HL-60/S4 (cell line): Measurements from ENCODE around the gene ATP2B3.
"Not testable (repeated sequence)": the region's sequence is repeated elsewhere in the genome, so short reads cannot be mapped to it uniquely, and the experiment has no call there.

ENCODE experiments used
- in situ Hi-C: fragments of 300-500 bp; cut with MboI; formaldehyde crosslinking; loops from 2 replicates; pipeline ENCODE4 v1.14.3; 2022; ENCODE audit warnings: low sequenced_read_pairs

Gene ATP2B3

DNA sequence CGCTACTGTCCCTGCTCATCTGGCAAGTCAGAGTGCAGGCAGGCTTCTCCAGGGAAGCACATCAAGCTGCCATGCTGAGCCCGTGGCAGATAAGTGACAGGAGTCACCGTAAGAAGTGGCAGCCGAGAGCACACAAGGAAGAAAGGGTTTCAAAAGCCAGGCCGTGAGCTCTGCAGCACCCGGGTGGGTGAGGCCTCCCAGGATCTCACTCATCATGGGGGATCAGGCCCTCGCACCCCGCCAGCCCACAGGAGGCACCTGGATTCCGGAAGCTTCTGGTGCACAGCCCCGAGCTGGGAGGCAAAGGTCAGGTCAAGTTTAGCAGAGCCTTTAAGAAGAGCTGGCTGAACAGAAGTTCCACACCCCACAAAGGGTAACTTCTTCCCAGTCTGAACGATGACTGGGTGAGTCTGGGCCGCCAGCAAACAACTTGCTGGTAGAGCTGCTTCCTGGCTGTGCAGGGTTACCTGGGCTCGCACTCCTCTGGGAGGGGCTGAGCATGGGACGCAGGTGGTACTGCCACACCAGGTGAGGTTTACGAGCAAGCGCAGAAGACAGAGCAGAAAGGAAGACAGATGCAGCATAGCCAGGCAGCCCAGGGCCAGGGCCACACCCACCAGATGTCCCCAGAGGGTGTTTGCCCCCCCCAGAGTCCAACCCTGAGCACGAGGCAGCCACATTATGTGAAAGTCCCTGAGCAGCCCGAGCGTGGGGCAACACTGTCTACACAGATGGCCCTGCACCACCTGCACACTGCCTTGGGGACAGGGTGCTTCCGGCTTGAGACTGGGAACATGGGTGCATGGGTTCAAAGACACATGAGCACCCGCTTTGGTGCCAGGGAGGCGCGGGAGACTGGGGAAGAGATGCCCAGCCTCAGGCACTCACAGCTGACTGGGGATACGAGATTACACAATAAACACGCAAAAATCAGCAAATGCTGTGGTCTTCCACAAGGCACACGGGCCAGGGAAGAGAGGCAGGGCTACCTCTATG, 73.8 kb downstream of the ATP2B3 start:
- in situ Hi-C loops, result no loop called here

DNA sequence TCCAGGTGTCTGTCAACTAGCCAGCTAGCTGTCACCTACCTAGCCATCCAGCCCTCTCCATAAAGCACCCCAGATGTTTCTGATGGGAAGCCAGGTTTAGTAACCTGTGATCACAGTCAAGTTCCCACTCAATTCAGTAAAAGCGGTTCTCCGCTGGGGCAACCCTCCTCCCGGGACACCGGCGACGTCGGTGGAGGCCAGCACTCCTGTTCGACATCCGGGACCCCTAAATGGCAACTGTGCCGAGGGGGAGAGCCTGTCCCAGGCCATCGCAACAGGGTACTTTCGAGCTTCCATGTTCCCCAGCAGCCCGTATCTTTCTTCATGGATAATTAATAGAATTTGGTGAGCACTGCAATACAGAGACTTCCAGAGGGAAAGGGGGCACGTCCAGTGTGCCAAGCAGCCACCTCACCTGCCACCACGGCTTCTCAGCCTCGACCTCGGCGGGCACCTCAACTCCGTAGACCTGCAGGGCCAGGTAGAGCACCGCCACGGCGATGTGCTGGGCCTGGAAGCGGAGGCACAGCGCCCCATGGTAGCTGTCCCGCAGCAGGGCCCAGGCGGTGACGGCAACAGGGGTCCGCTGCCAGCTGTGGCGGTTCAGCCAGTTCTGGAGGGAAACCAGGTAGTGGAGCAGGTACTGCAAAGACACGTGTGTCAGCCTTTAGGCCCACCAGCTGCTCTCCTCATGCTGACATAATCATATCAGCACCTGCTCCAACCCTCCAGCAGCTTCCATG, 74.8 kb downstream of the ATP2B3 start:
- in situ Hi-C loops, result no loop called here

DNA sequence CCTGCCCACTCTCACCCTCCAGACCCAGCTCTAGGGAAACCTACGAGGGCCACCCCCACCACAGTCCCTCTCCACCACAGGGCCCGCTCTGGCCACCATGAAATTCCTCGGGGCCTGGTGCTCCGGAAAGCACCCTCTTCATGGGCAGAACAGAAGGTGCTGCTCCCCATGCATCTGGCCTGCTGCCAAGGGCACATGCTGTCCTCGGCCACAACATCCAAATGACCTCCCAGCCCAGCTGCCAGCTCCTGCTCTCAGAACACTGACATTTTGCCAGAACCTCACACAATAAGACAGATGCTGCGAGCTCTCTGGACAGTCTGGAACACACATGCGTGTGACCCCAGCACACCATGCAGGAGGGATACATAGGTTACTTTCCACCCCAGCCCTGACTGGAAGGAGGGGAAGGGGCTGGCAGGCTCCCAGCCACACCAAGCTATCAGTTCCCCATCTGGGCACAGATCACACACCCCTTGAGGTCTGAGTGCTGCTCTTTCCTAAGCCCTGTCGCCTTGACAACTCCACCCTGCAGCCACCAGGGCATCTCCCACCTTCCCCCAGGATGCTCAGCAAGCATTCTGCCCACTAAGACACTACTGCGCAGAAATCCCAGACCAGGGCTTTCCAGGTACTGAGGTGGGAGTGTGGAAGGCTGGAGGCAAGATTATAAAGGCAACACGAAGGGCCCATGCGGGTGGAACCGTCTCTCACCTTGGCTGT, 75.7 kb downstream of the ATP2B3 start:
- in situ Hi-C loops, result no loop called here

DNA sequence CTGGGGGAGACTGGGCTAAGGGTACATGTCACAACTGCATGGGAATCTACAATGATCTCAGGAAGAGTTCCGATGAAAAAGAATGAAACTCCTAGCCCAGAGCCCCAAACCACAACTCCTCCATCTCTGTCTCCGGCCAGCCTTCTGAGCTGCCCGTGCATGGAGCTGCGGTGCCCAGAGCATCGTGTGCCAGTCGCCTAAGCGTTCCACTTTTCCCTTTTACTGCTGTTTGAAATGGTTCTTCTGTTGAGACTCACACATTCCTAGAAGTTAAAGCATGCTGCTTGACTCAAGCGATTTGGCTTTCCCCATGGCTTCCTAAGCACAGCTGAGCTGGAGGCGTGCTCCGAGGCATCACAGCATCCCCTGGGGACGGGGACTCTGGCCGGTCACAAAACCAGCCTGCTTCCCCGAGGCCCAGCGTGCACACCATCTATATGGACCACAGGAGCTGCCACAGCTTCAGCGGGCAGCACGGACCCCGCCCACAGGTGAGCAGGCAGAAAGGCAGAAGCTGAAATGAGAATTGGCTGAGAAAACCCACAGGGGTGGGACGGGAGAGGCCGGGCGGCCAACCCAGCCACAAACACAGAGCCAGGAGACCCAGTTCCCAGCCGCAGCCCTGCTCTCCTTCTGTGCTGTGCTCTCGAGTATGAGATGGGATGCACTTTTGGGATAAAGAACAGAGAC, 76.5 kb downstream of the ATP2B3 start:
- in situ Hi-C loops, result no loop called here

DNA sequence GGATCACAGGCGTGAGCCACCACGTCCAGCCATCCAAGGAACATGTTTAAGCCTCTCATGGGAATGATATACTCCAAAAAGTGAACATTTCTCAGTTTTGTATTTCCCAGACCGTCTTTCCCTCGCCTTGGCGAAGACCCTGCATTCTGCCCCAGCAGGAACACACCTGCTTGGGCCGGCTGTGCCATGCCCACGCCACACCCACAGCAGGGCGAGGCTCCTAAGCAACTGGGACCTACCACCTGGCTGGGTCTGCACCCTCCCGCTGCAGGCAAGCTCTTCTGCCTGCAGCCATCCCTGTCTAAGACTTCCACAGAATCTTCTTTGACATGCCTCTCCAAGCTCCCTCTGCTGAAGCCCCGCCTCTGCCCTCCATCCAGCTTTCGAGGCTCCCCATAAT, 77.9 kb downstream of the ATP2B3 start:
- in situ Hi-C loops, result no loop called here

DNA sequence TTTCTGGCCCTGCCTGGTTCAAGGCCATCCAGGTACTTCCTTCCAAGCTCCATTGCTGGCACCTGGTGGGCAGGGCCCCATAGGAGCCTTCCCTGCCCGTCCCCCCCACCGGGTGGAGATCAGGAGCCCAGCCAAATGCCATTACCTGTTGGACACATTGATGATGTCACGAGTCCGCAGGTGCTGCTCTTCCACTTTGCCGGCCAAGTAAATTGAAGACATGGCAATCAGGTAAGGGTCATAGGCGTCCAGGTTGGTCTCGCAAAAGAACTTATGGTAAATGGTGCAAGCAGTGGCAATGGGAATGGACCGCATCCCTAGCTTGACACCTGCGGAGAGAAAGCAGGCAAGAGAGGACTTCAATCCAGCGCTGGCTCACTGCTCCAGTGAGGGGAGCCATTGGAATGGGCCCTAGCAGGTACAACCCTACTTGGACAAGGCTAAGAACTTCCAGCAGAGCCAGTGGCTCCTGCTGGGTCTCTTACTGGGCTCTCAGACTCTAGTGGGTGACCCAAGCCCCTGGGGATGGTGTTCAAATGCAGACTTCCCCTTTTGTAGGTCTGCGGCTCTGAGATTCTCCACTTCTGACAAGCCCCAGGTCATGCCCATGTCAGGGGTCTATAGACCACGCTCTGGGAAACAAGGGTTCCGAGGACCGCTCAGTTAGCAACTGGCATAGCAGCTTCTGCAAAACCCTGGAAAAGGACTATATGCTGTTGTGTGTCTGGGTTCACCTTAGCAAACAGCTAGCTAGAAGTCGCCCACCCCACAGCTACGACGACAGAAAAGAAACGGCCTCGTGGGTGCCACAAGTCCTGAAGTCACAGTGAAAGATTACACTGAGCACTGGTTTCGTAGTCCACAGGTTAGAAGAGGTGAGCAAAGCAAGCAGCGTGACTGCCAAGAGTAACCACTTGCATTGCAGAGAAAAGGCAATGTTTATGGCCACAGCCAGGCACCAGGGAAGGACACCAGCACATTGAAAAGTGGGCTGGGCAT, 78.7 kb downstream of the ATP2B3 start:
- in situ Hi-C loops, result no loop called here

DNA sequence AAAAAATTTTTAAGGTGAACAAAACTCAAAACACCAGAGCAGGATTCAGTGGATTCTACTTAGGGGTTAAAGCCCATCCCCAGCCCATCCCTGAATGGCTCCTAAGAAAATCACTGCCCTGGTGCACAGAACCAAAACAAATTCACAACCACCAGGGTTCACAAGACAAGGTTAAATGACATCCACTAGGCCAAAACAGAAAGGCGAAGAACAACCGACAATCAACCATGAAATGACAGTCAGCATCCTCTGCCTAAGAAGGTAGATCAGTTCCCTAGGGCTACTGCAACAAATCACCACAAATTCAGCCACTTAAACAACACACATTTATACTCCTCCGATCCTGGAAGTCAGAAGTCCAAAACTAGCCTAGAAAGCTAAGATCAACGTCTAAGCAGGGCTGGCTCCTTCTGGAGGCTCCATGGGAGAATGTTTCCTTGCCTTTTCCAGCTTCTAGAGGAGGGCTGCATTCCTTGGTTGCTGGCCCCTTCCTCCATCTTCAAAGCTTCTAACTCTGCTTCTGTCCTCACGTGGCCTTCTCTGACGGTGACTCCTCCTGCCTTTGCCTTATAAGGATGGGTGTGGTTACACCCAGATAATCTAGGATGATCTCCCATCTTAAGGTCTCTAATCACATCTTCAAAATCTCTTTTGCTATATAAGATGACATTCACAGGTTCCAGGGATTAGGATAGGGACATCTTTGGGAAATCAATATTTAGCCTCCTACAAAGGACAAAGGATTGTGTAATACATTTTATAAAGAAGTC, 79.7 kb downstream of the ATP2B3 start:
- in situ Hi-C loops, result no loop called here

DNA sequence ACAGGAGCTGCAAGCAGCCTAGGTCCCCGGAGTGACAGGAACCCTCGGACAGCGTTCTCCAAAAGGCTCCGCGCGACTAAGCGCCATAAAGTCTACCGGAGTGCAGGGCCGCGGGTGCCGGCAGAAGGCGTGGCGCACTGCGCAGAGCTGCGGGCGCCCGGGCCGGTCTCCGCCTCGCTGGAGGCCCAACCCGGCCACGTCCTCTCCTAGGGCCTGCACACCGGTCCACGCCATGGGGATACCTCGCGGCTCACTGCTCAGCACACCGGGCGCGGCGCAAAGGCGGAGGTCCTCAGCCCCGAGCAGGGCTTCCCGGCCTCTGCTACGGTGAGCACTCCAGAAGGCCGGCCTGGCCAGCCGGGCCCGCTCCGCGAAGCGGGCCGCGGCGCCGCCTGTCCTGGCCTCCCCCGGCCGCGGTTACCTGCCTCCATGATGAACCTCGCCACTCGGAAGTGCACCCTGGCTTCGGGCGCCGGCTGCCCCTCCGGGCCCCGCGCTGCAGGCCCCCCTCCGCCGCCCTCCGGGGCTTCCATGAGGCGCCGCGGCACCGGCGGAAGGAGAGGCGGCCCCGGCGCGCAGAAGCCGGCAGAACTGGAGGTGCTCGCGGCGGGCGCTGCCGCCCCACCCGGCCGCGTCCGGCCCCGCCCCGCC, 81.2 kb downstream of the ATP2B3 start, which contains the start of gene CCNQ:
TSS of gene CCNQ (minus strand) at position 599 of the 651 bp plus-strand sequence. CDS start at position 533, 66 bp downstream.
- in situ Hi-C loops, result no loop called here

DNA sequence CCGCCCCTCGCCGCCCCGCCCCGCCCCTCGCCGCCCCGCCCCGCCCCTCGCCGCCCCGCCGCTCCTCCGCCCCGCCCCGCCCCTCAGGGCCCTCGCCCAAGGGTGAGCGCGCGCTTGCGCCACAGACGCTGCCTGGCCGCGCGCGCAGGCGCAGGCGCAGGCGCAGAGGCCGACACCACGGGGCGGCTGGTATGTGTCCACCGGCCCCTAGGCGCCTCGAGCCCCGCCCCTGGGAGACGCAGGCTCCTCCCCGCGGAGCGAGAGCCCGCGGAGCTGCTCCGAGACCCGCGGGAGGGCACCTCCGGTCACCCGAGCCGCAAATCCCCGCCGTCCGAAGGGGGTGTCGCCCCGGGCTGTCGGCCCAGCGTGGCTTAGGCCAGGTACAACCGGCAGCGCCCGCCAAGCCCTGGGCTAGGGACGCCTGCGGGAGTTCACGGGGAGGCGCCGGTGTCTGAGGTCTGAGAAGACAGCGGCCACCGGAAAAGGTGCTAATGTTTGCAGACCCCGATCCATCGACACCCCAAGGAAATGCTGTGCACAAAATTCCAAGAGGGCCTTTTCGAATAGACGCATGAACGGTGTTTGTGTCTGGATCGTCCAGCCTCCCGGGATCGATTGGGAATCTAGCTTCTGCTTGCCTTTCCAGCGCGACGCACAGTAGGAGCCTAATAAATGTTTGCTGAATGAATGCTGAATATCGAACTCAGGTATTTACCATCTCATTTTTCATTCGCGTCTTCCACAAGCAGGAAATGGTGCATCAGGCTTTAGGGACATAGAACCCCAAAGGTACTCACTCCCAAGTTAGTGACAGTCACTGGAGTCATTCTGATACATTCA, 82.0 kb downstream of the ATP2B3 start:
- in situ Hi-C loops, result no loop called here

DNA sequence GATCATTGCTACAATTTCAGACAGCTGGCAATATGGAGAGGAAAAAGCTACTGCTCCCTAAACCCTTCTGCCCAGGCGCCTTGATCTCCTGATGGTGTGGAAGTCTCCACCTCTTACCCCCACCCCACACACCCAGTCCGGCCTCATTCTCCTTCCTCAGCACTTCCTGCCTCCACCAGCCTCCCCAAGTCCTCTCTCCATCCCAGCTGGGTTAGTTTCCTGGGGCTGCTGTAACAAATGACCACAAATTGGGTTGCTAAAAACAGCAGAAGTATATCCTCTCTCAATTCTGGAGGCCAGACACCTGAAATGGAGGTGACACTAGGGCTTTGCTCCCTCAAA, 82.6 kb downstream of the ATP2B3 start:
- in situ Hi-C loops, result no loop called here

DNA sequence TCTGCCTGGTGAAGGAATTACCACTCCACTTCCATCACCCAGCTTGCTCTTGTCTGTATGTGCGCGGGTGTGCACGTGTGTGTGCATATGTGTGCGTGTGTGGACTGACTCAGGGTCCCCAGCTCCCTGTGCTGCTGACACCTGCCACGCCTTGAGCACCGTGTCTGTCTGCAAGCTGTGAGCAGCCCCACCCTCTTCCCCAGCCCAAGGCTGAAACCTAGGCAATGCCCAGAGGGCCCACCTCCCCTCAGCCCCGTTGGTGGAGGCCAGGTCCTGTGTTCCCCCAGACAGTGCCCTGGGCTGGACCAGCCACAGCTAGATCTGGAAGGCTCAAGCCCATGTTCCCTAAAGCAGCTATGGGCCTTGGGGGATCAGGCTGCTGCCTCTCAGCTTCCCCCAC, 83.5 kb downstream of the ATP2B3 start:
- in situ Hi-C loops, result no loop called here

DNA sequence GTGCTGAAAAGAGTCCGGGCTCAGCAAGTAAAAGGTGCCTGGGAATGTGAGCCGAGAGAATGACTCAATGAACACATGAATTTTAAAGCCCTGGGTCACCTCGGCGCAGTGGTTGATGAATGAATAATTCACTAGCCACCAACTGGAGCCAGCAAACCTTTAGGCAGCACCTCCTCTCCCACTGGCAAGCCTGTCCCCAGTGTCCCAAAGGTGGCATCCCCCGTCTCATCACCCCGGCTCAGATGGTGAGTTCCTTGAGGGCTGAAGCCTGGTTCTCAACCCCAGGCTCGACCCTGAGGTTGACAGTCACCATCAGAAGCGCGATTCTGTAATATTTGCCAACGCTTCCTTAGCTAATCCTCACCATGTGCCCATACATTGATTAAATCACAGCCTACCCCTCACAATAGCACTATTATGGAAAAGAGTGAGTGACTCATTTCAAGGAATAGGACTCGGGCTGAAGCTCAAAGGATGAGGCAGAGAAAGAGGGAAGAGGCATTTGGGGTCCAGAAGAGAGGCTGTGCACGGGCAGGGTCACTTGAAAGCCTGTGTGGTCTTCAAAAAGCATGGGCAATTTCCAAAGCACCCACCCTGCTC, 84.2 kb downstream of the ATP2B3 start:
- in situ Hi-C loops, result no loop called here

DNA sequence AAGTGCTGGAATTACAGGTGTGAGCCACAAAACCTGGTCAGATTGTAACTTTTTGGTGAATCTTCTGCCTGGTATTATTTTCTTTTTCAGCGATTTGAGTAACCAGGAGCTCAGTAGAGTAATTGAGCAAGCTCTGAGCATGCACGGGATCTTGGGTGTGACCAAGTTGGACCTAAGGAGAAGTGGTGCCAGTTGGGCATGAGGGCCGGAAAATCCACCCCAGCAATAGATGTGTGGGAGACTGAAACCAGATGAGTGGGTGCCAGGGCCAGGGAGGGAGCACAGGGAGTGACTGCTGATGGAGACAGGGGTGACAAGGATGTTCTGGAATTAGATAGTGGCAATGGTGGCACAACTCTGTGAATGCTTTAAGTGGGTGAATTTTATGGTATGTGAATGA, 85.2 kb downstream of the ATP2B3 start:
- in situ Hi-C loops, result no loop called here

DNA sequence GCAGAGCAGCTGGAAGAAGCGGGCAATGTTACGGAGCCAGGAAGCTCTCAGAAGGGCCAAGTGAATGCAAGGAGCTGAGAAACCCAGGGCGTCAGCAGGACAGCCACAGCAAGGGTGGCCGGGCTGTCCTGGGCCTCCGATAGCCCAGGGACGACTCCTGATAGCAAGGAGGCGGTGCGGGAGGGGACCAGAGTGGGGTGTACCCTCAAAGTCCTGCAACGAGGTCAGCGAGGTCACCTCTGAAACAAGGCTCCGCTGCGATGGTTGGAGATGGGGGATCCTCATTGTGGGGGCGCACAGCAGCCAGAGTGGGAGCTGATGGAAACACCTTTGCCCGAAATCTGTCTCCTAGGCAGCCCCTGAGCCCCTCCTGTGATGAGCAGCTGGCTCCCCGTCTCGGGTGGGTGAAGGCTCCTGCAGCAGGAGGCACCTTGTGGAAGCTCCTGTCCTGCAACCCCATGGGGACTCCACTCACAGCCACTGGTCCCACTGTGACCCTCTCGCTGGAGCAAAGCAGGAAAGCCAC, 85.8 kb downstream of the ATP2B3 start:
- in situ Hi-C loops, result no loop called here

DNA sequence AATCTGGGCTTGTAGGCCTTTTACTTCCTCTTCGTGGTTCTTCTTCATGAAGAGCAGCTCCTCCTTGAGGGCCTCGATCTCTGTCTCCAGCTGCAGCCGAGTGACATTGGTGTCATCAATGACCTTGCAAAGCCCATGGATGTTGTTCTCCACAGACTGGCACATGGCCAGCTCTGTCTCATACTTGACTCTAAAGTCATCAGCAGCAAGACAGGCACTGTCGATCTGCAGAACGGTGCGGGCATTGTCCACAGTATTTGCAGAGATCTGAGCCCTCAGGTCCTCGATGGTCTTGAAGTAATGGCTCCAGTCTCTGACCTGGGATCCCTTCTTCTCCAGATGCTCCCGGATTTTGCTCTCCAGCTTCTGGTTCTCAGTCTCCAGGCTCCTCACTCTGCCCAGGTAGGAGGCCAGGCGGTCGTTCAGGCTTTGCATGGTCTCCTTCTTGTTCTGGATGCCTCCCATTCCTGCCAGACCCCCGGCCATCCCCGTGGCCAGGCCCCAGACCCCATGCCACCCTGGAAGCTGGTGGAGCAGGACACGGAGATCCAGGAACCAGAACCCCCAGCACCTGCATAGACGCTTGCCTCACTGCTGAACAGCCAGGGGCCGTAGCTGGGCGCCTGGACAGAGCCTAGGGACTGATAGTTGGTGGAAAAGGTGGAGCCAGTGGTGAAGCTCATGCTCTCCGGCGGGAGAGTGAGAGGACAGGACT, 87.4 kb downstream of the ATP2B3 start:
- in situ Hi-C loops, result not testable (repeated sequence)

DNA sequence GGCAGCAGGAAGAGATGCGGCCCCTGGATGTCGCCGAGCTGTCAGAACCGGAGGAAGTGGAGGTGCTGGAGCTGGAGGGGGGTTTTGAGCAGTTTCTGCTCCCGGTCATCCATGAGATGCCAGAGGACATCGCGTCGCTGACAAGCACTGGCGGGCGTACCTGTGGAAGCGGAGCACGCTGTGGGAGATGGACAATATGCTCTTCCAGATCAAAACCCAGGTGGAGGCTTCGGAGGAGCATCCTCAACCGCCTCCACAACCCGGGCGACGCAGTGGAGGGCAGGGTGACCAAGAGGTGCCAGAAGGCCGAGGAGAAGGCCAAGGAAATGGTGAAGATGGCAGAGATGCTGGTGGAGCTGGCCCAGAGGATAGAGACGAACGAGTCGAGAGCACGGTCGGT, 89.1 kb downstream of the ATP2B3 start:
- in situ Hi-C loops, result no loop called here
